Measurements from ENCODE around the gene FAM177B.

The FAM177B gene

DNA sequence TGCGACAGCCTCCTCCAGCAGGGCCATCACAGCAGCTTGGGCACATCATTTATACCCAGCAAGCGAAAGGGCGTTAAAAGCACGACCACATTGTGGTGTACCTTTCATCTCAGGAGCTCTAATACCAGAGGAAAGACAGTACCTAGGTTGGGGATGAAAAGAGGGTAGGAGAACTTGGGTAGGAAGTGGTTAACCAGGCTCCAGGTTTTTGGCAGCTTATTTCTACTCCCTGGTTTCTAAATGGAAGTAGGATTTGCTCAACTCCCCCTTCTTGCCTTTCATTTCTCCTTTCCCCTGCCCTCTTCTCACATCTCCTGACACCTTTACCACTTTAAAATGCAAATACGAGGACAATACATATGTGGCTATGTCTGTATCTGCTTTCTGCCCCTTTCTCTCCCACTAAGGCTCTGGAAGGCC, 30.2 kb downstream of the FAM177B start:
- DNase-seq (ENCODE audit: low read depth, low spot score) = no peak
- H3K36me3 ChIP-seq (ENCODE audit: insufficient read depth, insufficient read length, low read length) = no peaks in the 10 kb centered on the region
- H3K4me1 ChIP-seq (ENCODE audit: insufficient read depth, insufficient read length) = no peaks in the 10 kb centered on the region
- H3K27me3 ChIP-seq (ENCODE audit: insufficient read depth, insufficient read length) = no peaks in the 10 kb centered on the region
- no peak overlapping the region for H3K4me3 ChIP-seq (ENCODE audit: insufficient read length, low read depth)
- TF ChIP-seq YY1 (IDR thresholded peaks at IDR 0.05; ENCODE audit: insufficient read depth, insufficient read length) (no peak), SUZ12 (IDR thresholded peaks at IDR 0.05; ENCODE audit: extremely low read depth, insufficient read depth, insufficient read length) (no peak), ZNF274 (IDR thresholded peaks at IDR 0.05; ENCODE audit: low read depth, low read length) (no peak)
- no peak overlapping the region for H3K9ac ChIP-seq (ENCODE audit: insufficient read length, low read depth)
- peaks cover 24% of the 10 kb centered on the region for H3K9me3 ChIP-seq (ENCODE audit: insufficient read depth, low read length)

DNA sequence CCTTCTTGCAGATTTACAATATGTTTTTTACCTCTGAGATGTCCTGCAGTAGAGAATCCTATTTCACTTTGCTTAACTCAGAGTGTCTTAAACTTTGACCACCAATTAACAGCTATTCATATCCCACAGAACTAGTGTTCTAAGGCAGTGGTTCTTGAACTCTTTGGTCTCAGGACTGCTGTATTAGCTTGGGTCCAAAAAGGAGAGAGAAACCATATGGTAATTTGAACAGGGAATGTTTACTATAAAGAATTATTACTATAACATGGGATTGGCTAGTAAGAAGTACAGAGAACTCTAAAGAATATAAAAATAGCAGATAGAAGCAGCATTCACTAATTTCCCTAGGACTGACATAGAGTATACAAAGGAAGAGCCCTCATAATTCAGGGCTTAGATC, 31.6 kb downstream of the FAM177B start:
- Histone ChIP-seq H3K36me3 (ENCODE audit: insufficient read depth, insufficient read length, low read length) (no peaks in the 10 kb centered on the region), H3K9ac (ENCODE audit: insufficient read length, low read depth) (no peak overlapping the region), H3K9me3 (ENCODE audit: insufficient read depth, low read length) (peaks cover 24% of the 10 kb centered on the region), H3K27me3 (ENCODE audit: insufficient read depth, insufficient read length) (no peaks in the 10 kb centered on the region), H3K4me3 (ENCODE audit: insufficient read length, low read depth) (no peak overlapping the region), H3K4me1 (ENCODE audit: insufficient read depth, insufficient read length) (no peaks in the 10 kb centered on the region)
- no peak for DNase-seq (ENCODE audit: low read depth, low spot score)
- TF ChIP-seq SUZ12 (IDR thresholded peaks at IDR 0.05; ENCODE audit: extremely low read depth, insufficient read depth, insufficient read length) (no peak), YY1 (IDR thresholded peaks at IDR 0.05; ENCODE audit: insufficient read depth, insufficient read length) (no peak), ZNF274 (IDR thresholded peaks at IDR 0.05; ENCODE audit: low read depth, low read length) (no peak)

- H3K4me1 ChIP-seq (ENCODE audit: insufficient read depth, insufficient read length) = no peaks in the 10 kb centered on the region
- H3K27me3 ChIP-seq (ENCODE audit: insufficient read depth, insufficient read length) = no peaks in the 10 kb centered on the region
- H3K4me3 ChIP-seq (ENCODE audit: insufficient read length, low read depth) = no peak overlapping the region
- TF ChIP-seq ZNF274 (IDR thresholded peaks at IDR 0.05; ENCODE audit: low read depth, low read length) (no peak), SUZ12 (IDR thresholded peaks at IDR 0.05; ENCODE audit: extremely low read depth, insufficient read depth, insufficient read length) (no peak), YY1 (IDR thresholded peaks at IDR 0.05; ENCODE audit: insufficient read depth, insufficient read length) (no peak)
- no peaks in the 10 kb centered on the region for H3K36me3 ChIP-seq (ENCODE audit: insufficient read depth, insufficient read length, low read length)
- peak; percentile 50 for DNase-seq (ENCODE audit: low read depth, low spot score)
- no peak overlapping the region for H3K9ac ChIP-seq (ENCODE audit: insufficient read length, low read depth)
- H3K9me3 ChIP-seq (ENCODE audit: insufficient read depth, low read length) = peaks cover 24% of the 10 kb centered on the region
These were observed 32.2 kb downstream of the FAM177B start for GRCh38 chr1:222769181-222769580.

- Histone ChIP-seq H3K4me3 (ENCODE audit: insufficient read length, low read depth) (no peak overlapping the region), H3K9me3 (ENCODE audit: insufficient read depth, low read length) (peaks cover 24% of the 10 kb centered on the region), H3K36me3 (ENCODE audit: insufficient read depth, insufficient read length, low read length) (no peaks in the 10 kb centered on the region), H3K27me3 (ENCODE audit: insufficient read depth, insufficient read length) (no peaks in the 10 kb centered on the region), H3K4me1 (ENCODE audit: insufficient read depth, insufficient read length) (no peaks in the 10 kb centered on the region), H3K9ac (ENCODE audit: insufficient read length, low read depth) (no peak overlapping the region)
- DNase-seq (ENCODE audit: low read depth, low spot score) = no peak
- no peak for TF ChIP-seq YY1 (IDR thresholded peaks at IDR 0.05; ENCODE audit: insufficient read depth, insufficient read length)
- TF ChIP-seq ZNF274 (IDR thresholded peaks at IDR 0.05; ENCODE audit: low read depth, low read length) = no peak
- TF ChIP-seq SUZ12 (IDR thresholded peaks at IDR 0.05; ENCODE audit: extremely low read depth, insufficient read depth, insufficient read length) = no peak
These were observed 33.1 kb downstream of the FAM177B start for GRCh38 chr1:222769971-222770620.

DNA sequence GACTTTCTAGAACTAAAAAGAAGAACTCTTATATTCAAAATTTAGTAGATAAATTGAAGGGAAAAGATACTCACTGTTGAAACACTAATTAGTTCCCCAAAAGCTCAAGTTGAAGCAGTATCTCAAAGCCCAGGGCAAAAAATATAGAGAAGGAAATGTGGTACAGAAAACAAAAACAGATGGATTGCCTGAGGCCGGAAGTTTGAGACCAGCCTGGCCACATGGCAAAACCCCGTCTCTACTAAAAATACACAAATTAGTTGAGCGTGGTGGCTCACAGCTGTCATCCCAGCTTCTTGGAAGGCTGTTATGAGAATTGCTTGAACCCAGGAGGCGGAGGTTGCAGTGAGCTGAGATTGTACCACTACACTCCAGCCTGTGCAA, 36.0 kb downstream of the FAM177B start:
- H3K27me3 ChIP-seq (ENCODE audit: insufficient read depth, insufficient read length) = no peaks in the 10 kb centered on the region
- H3K4me3 ChIP-seq (ENCODE audit: insufficient read length, low read depth) = no peak overlapping the region
- TF ChIP-seq YY1 (IDR thresholded peaks at IDR 0.05; ENCODE audit: insufficient read depth, insufficient read length) (no peak), ZNF274 (IDR thresholded peaks at IDR 0.05; ENCODE audit: low read depth, low read length) (no peak), SUZ12 (IDR thresholded peaks at IDR 0.05; ENCODE audit: extremely low read depth, insufficient read depth, insufficient read length) (no peak)
- H3K36me3 ChIP-seq (ENCODE audit: insufficient read depth, insufficient read length, low read length) = no peaks in the 10 kb centered on the region
- no peak for DNase-seq (ENCODE audit: low read depth, low spot score)
- H3K9me3 ChIP-seq (ENCODE audit: insufficient read depth, low read length) = peaks cover 20% of the 10 kb centered on the region
- H3K9ac ChIP-seq (ENCODE audit: insufficient read length, low read depth) = no peak overlapping the region
- H3K4me1 ChIP-seq (ENCODE audit: insufficient read depth, insufficient read length) = no peaks in the 10 kb centered on the region

DNA sequence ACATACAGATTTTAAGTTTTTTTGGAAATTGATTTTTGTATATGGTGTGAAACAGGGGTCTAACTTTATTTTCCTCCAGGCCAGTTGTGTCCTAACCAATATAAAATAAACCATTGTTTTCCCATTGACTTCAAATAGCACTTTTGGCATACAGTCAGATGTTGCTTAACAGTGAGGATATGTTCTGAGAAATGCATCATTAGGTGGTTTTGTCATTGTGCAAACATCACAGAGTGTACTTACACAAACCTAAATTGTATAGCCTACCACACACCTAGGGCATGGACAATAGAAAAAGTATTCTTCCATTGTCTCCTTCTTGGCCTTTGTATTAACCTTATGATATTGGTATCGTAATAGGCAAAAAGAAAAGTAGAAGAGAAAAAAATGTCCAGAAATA, 40.5 kb downstream of the FAM177B start:
- no peaks in the 10 kb centered on the region for H3K36me3 ChIP-seq (ENCODE audit: insufficient read depth, insufficient read length, low read length)

GRCh38 chr1:222777977-222778376, 41.0 kb downstream of the FAM177B start:
- Histone ChIP-seq H3K9ac (ENCODE audit: insufficient read length, low read depth) (no peak overlapping the region), H3K9me3 (ENCODE audit: insufficient read depth, low read length) (no peaks in the 10 kb centered on the region), H3K4me3 (ENCODE audit: insufficient read length, low read depth) (no peak overlapping the region), H3K36me3 (ENCODE audit: insufficient read depth, insufficient read length, low read length) (no peaks in the 10 kb centered on the region), H3K4me1 (ENCODE audit: insufficient read depth, insufficient read length) (no peaks in the 10 kb centered on the region), H3K27me3 (ENCODE audit: insufficient read depth, insufficient read length) (no peaks in the 10 kb centered on the region)
- no peak for DNase-seq (ENCODE audit: low read depth, low spot score)
- TF ChIP-seq SUZ12 (IDR thresholded peaks at IDR 0.05; ENCODE audit: extremely low read depth, insufficient read depth, insufficient read length) (no peak), YY1 (IDR thresholded peaks at IDR 0.05; ENCODE audit: insufficient read depth, insufficient read length) (no peak), ZNF274 (IDR thresholded peaks at IDR 0.05; ENCODE audit: low read depth, low read length) (no peak)

More for the DNA sequence above, 40.5 kb downstream of the FAM177B start:
- H3K27me3 ChIP-seq (ENCODE audit: insufficient read depth, insufficient read length) = no peaks in the 10 kb centered on the region
- H3K4me1 ChIP-seq (ENCODE audit: insufficient read depth, insufficient read length) = no peaks in the 10 kb centered on the region
- no peak overlapping the region for H3K4me3 ChIP-seq (ENCODE audit: insufficient read length, low read depth)
- H3K9ac ChIP-seq (ENCODE audit: insufficient read length, low read depth) = no peak overlapping the region
- H3K9me3 ChIP-seq (ENCODE audit: insufficient read depth, low read length) = no peaks in the 10 kb centered on the region
- no peak for TF ChIP-seq ZNF274 (IDR thresholded peaks at IDR 0.05; ENCODE audit: low read depth, low read length)
- no peak for TF ChIP-seq YY1 (IDR thresholded peaks at IDR 0.05; ENCODE audit: insufficient read depth, insufficient read length)
- TF ChIP-seq SUZ12 (IDR thresholded peaks at IDR 0.05; ENCODE audit: extremely low read depth, insufficient read depth, insufficient read length) = no peak
- DNase-seq (ENCODE audit: low read depth, low spot score) = no peak
